AG04449 (cell line): ENCODE measurements around the gene SHC3.

Experiments used
- CTCF ChIA-PET: fragments of 350-600 bp; formaldehyde crosslinking; extraction: SDS; loops from one replicate; lab custom pipeline; 2021; ENCODE audit warnings: antibody characterized with exemption; lab: Yijun Ruan, JAX
- POLR2A ChIA-PET: fragments of 400-600, 350-600 bp; formaldehyde crosslinking; extraction: SDS; loops from one replicate; lab custom pipeline; 2020; ENCODE audit warnings: antibody characterized with exemption, inconsistent platforms; lab: Yijun Ruan, JAX
- DNase-seq: peaks from one replicate; pipeline ENCODE4 v3.0.0-alpha.2; 2010; ENCODE audit warnings: low read depth, low spot score
- H3K4me3 ChIP-seq: 2 replicates; pipeline ENCODE4 v1.5.1; 2011; ENCODE audit warnings: low read depth, mild to moderate bottlenecking, control low read depth, low read length
- CTCF ChIP-seq: IDR thresholded peaks from one replicate; pipeline ENCODE4 v1.5.1; 2011; ENCODE audit warnings: mild to moderate bottlenecking, moderate library complexity, low read length, control low read depth, inconsistent platforms; ENCODE audit not compliant: insufficient read depth; ENCODE audit errors: missing control alignments

Gene SHC3

GRCh38 chr9:89114741-89115140, 63.9 kb downstream of the SHC3 start:
- CTCF ChIA-PET = no interaction called here
- POLR2A ChIA-PET = no interaction called here
- no peak for DNase-seq
- H3K4me3 ChIP-seq = no peak overlapping the region
- no peak for TF ChIP-seq CTCF

GRCh38 chr9:89113851-89114250, 64.8 kb downstream of the SHC3 start:
- no peak overlapping the region for H3K4me3 ChIP-seq
- ChIA-PET CTCF (no interaction called here), POLR2A (no interaction called here)
- no peak for DNase-seq
- TF ChIP-seq CTCF = no peak

- POLR2A ChIA-PET = no interaction called here
- DNase-seq = no peak
- CTCF ChIA-PET = no interaction called here
Observed at GRCh38 chr9:89112243-89112642, 66.4 kb downstream of the SHC3 start.

GRCh38 chr9:89109666-89110065, 69.0 kb downstream of the SHC3 start:
- no peak for DNase-seq
- ChIA-PET CTCF (no interaction called here), POLR2A (no interaction called here)
- no peak for TF ChIP-seq CTCF
- no peak overlapping the region for H3K4me3 ChIP-seq

More at GRCh38 chr9:89112243-89112642, 66.4 kb downstream of the SHC3 start:
- no peak overlapping the region for H3K4me3 ChIP-seq
- no peak for TF ChIP-seq CTCF

- no peak for TF ChIP-seq CTCF
- H3K4me3 ChIP-seq = no peak overlapping the region
- ChIA-PET POLR2A (no interaction called here), CTCF (no interaction called here)
- no peak for DNase-seq
Observed at GRCh38 chr9:89107406-89107805, 71.2 kb downstream of the SHC3 start.

- POLR2A ChIA-PET = no interaction called here
- TF ChIP-seq CTCF = no peak
- no peak overlapping the region for H3K4me3 ChIP-seq
- no peak for DNase-seq
- CTCF ChIA-PET = no interaction called here
Observed at GRCh38 chr9:89106224-89106851, 72.3 kb downstream of the SHC3 start.
